HepG2 (cell line): ENCODE measurements around the gene DNAJC4. TPM values are rescaled to one million over a fixed set of nuclear protein-coding genes. Genes with fewer than 3 reads are reported as not detected.

Experiments
- ATAC-seq: fragments of 200-7000 bp; cut with Tn5 transposase; 3 replicates; pipeline ENCODE4 v1.9.1; 2020; ENCODE audit warnings: mild to moderate bottlenecking, moderate library complexity
- BruUV-seq: library from RNA; stranded (reverse); fragments of 400-500 nt; replicated peaks from 2 replicates; lab custom pipeline; 2021; lab: Mats Ljungman, UMichigan
- CTCF ChIA-PET: fragments of 300-600 bp; formaldehyde crosslinking; extraction: SDS; loops from one replicate; lab custom pipeline; 2021; ENCODE audit warnings: low total read pairs, inconsistent platforms, low intra/inter-chr PET ratio; lab: Yijun Ruan, JAX
- POLR2A ChIA-PET: fragments of 350-600 bp; sonication (Branson Sonifier 250); formaldehyde crosslinking; loops from one replicate; lab custom pipeline; 2020; ENCODE audit warnings: antibody characterized with exemption, inconsistent platforms; lab: Yijun Ruan, JAX
- DNase-seq: peaks from one replicate; pipeline ENCODE4 v3.0.0-alpha.2; 2015; ENCODE audit warnings: low spot score
- FAIRE-seq: peaks from 3 replicates; lab custom pipeline; 2011; peaks lifted over from hg19 to GRCh38; lab: Jason Lieb, UNC
- H2AFZ ChIP-seq: one replicate; pipeline ENCODE4 v1.6.1; 2011; ENCODE audit warnings: low read length, inconsistent platforms
- H3K27ac ChIP-seq: fragments of 300-600 bp; 3 replicates; pipeline ENCODE4 v1.8.0; 2011; ENCODE audit warnings: mixed run types, mild to moderate bottlenecking, mixed read lengths, low read length, inconsistent platforms; ENCODE audit not compliant: insufficient read depth; ENCODE audit errors: extremely low read length
- H3K27me3 ChIP-seq, 2 experiments: fragments of 200-600 bp in 1 of 2; 2 replicates in 1 of 2; 3 replicates in 1 of 2; pipeline versions ENCODE4 v1.6.0 to v1.8.0; 2011; ENCODE audit warnings: low read length in 2 of 2, mild to moderate bottlenecking in 2 of 2, moderate library complexity in 2 of 2, inconsistent platforms in 1 of 2; ENCODE audit not compliant: insufficient read depth in 2 of 2, control insufficient read depth in 1 of 2
- H3K36me3 ChIP-seq, 2 experiments: fragments of 200-600 bp in 1 of 2; replicated peaks in 1 of 2; 2 replicates in 1 of 2; 3 replicates in 1 of 2; pipeline versions ENCODE4 v1.5.1 to v1.8.0; 2011; ENCODE audit warnings: low read length in 2 of 2, inconsistent platforms in 1 of 2; ENCODE audit not compliant: insufficient read depth in 2 of 2, control insufficient read depth in 1 of 2
- H3K4me1 ChIP-seq: 2 replicates; pipeline ENCODE4 v1.5.1; 2012; ENCODE audit warnings: low read length, inconsistent platforms; ENCODE audit not compliant: insufficient read depth
- H3K4me2 ChIP-seq: 2 replicates; pipeline ENCODE4 v1.6.0; 2011; ENCODE audit warnings: low read depth, low read length, inconsistent platforms
- H3K4me3 ChIP-seq, 3 experiments: fragments of 200-600 bp in 1 of 3; sonication (generic), shearing (Covaris generic) in 1 of 3; replicated peaks in 1 of 3; 2 replicates each; pipeline ENCODE4 v1.5.1; 2011 to 2016; ENCODE audit warnings: low read length in 3 of 3, inconsistent platforms in 2 of 3, low read depth in 2 of 3, mild to moderate bottlenecking in 2 of 3, control low read depth in 1 of 3, mixed read lengths in 1 of 3; ENCODE audit not compliant: insufficient read depth in 1 of 3
- H3K79me2 ChIP-seq: one replicate; pipeline ENCODE4 v1.6.1; 2011; ENCODE audit warnings: low read length, inconsistent platforms; ENCODE audit not compliant: insufficient read depth
- H3K9ac ChIP-seq: 2 replicates; pipeline ENCODE4 v1.6.0; 2011; ENCODE audit warnings: mild to moderate bottlenecking, low read depth, low read length, inconsistent platforms; ENCODE audit not compliant: insufficient read depth
- H3K9me3 ChIP-seq: 2 replicates; pipeline ENCODE4 v1.5.1; 2012; ENCODE audit warnings: mild to moderate bottlenecking, low read length
- H4K20me1 ChIP-seq: 2 replicates; pipeline ENCODE4 v1.6.0; 2011; ENCODE audit warnings: inconsistent platforms, mild to moderate bottlenecking, low read length, moderate library complexity; ENCODE audit not compliant: insufficient read depth
- AGO2 ChIP-seq: fragments of 200-400 bp; formaldehyde crosslinking; optimal IDR thresholded peaks from 2 replicates; pipeline ENCODE3; 2017; ENCODE audit warnings: mild to moderate bottlenecking, low read depth, low read length, moderate library complexity
- GPN1 ChIP-seq: sonication (generic); formaldehyde crosslinking; IDR thresholded peaks from 2 replicates; pipeline ENCODE4 v1.5.1; 2020; ENCODE audit warnings: missing genetic modification reagents, borderline replicate concordance
- MEIS1 ChIP-seq: sonication (generic); formaldehyde crosslinking; IDR thresholded peaks from 2 replicates; pipeline ENCODE4 v1.9.0; 2021; ENCODE audit warnings: mild to moderate bottlenecking, missing genetic modification reagents, moderate library complexity, borderline replicate concordance
- PAWR ChIP-seq: sonication (generic); formaldehyde crosslinking; IDR thresholded peaks from 2 replicates; pipeline ENCODE4 v1.4.0; 2020; ENCODE audit warnings: missing genetic modification reagents, mild to moderate bottlenecking, borderline replicate concordance
- RXRA ChIP-seq: sonication (generic); formaldehyde crosslinking; IDR thresholded peaks from 2 replicates; pipeline ENCODE4 v1.5.1; 2020; ENCODE audit warnings: missing genetic modification reagents
- TSC22D2 ChIP-seq: sonication (generic); formaldehyde crosslinking; IDR thresholded peaks from 2 replicates; pipeline ENCODE4 v1.5.1; 2020; ENCODE audit warnings: missing genetic modification reagents, mild to moderate bottlenecking, borderline replicate concordance
- XBP1 ChIP-seq: sonication (generic); formaldehyde crosslinking; IDR thresholded peaks from 2 replicates; pipeline ENCODE4 v1.5.0; 2020; ENCODE audit warnings: missing genetic modification reagents
- ZFP41 ChIP-seq: sonication (generic); formaldehyde crosslinking; IDR thresholded peaks from 2 replicates; pipeline ENCODE4 v1.4.0; 2020; ENCODE audit warnings: mild to moderate bottlenecking, missing genetic modification reagents, borderline replicate concordance
- ZMYM3 ChIP-seq: sonication (generic); formaldehyde crosslinking; IDR thresholded peaks from 2 replicates; pipeline ENCODE4 v1.5.1; 2020; ENCODE audit warnings: mild to moderate bottlenecking, missing genetic modification reagents
- WGBS: methylation state at CpG from one replicate; pipeline ENCODE4 v1.1.6; 2017; ENCODE audit warnings: low lambda C conversion rate; 5-methylcytosine and 5-hydroxymethylcytosine counted together
- in situ Hi-C: cut with HindIII; loops from 2 replicates; pipeline ENCODE4 v1.10.0; 2017; ENCODE audit warnings: low pct_unique_long_range_greater_than_20kb; ENCODE audit not compliant: extremely low pct_ligation_motif_present
- intact Hi-C: fragments of 100-400 bp; cut with micrococcal nuclease; formaldehyde crosslinking; loops from one replicate; pipeline ENCODE4 v1.10.0; 2022; ENCODE audit not compliant: unreplicated experiment
- polyA plus RNA-seq, 8 experiments: library from polyadenylated mRNA; depleted of rRNA in 3 of 8; stranded (reverse) in 7 of 8; unstranded in 1 of 8; fragments of >200 nt; fragmentation: Illumina TruSeq in 4 of 8; extraction: Trizol in 4 of 8; gene quantifications; 2 replicates each; pipeline versions ENCODE4 v1.2.1 to v1.2.3, GENCODE V29; 2011 to 2016; ENCODE audit warnings: low read depth in 4 of 8, missing spikeins in 1 of 8, mixed read lengths in 1 of 8; ENCODE audit not compliant: insufficient read depth in 1 of 8
- total RNA-seq, 5 experiments: library from RNA; depleted of rRNA; stranded (reverse); fragments of >200 nt; fragmentation: Illumina TruSeq; extraction: Trizol; gene quantifications; 2 replicates each; pipeline ENCODE4 v1.2.3, GENCODE V29; 2016; ENCODE audit warnings: low read depth in 1 of 5
- TF ChIP-seq, protein P1 (sequence below): sonication (generic); formaldehyde crosslinking; IDR thresholded peaks from 2 replicates; pipeline ENCODE4 v1.5.0; 2020; ENCODE audit warnings: mild to moderate bottlenecking, missing genetic modification reagents, borderline replicate concordance
- TF ChIP-seq, protein P2 (sequence below): sonication (generic); formaldehyde crosslinking; IDR thresholded peaks from 2 replicates; pipeline ENCODE4 v1.9.0; 2021; ENCODE audit warnings: missing genetic modification reagents, borderline replicate concordance
- TF ChIP-seq, protein P3 (sequence below): IDR thresholded peaks from 2 replicates; pipeline ENCODE4 v1.6.1; 2016; ENCODE audit warnings: control low read depth

DNAJC4 gene
- total and polyA plus RNA-seq, 2 of the 13 experiments (the other 11 are each of a cell fraction or from before 2014, with no cell fraction given) = 10.3 to 60.8 TPM

DNA sequence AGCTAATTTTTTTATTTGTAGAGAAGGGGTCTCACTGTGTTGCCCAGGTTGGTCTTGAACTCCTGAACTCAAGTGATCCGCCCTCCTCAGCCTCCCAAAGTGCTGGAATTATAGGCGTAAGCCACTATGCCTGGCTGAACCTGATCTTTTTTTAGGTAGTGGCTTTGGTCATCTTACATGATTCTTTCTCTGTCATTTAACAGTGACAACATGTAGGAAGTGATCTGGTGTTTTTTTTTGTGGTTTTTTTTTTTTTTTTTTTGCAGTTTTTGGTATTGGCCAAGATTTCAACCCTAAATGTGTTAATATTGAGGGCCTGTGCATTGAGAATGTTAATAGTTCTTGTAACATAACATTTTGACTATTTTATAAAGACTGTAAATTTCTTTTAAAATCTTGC lies 31.8 kb upstream of the DNAJC4 start:
- intact Hi-C loops = no loop called here
- FAIRE-seq = no peak
- no peak for ATAC-seq
- Histone ChIP-seq H3K36me3 (peaks cover 56 to 88% of the 10 kb centered on the region in 2 experiments), H3K79me2 (peaks cover 3% of the 10 kb centered on the region), H3K4me1 (no peaks in the 10 kb centered on the region), H3K4me2 (no peak overlapping the region), H3K9ac (no peak overlapping the region), H3K27me3 (no peaks in the 10 kb centered on the region), H2AFZ (no peak overlapping the region), H3K4me3 (no peak overlapping the region), H3K9me3 (no peaks in the 10 kb centered on the region), H3K27ac (no peak overlapping the region), H4K20me1 (no peaks in the 10 kb centered on the region)
- 94% methylated on average over 2 of the region's 2 CpGs for WGBS
- in situ Hi-C loops = no loop called here
- TF ChIP-seq AGO2 = no peak
- no peak for DNase-seq
- POLR2A ChIA-PET = interaction anchor here (1.8 kb wide), 1 partner anchor 13 kb away, joined by 6 read pairs; the partner anchor contains the start of gene STIP1
- no TSS peak for BruUV-seq
- CTCF ChIA-PET = no interaction called here

DNA sequence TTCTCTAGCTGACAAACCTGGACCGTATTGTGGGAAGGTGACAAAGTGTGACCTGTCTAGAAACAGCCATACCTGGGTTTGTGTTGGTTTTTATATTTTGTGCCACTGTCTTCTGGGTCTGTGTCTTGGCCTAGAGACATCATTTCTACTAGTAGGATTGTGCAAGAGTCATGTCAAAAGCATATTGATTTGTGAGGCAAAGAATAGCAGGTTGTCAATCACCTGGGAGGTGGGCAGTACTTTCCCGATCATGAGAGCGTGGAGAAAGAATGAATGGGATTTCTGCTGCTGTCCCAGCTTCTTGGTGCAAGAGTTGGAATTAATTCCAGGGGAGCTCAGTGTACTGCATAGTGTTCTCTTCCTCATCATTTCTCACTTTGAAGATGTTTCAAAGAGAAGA lies 28.8 kb upstream of the DNAJC4 start:
- no peaks in the 10 kb centered on the region for H3K27me3 ChIP-seq
- no peak overlapping the region for H3K4me3 ChIP-seq
- ChIA-PET CTCF (no interaction called here), POLR2A (interaction anchor here (1.0 to 1.2 kb wide), 2 partner anchors 10 to 16 kb away, joined by 3 to 4 read pairs; partner anchors contain the start of gene STIP1)
- H4K20me1 ChIP-seq = 0 out of 2 replicates have a peak, but pooled peaks cover 2% of the 10 kb centered on the region
- ATAC-seq = no peak
- FAIRE-seq = no peak
- 87% methylated on average over 3 of the region's 3 CpGs for WGBS
- intact Hi-C loops (no loop called here), in situ Hi-C loops (no loop called here)
- H3K27ac ChIP-seq = no peak overlapping the region
- no peaks in the 10 kb centered on the region for H3K9me3 ChIP-seq
- H3K4me2 ChIP-seq = no peak overlapping the region
- H2AFZ ChIP-seq = no peak overlapping the region
- H3K4me1 ChIP-seq = peaks cover 14% of the 10 kb centered on the region
- DNase-seq = no peak
- peaks cover 42 to 67% of the 10 kb centered on the region in 2 experiments for H3K36me3 ChIP-seq
- no peak overlapping the region for H3K9ac ChIP-seq
- no peaks in the 10 kb centered on the region for H3K79me2 ChIP-seq
- no TSS peak for BruUV-seq
- TF ChIP-seq ZMYM3 (CRISPR knock-in tag) (no peak), TSC22D2 (CRISPR knock-in tag) (no peak), PAWR (no peak), MEIS1 (CRISPR knock-in tag) (peak; percentile 45; the same call in 1 of the 2 replicates), RXRA (no peak), ZFP41 (no peak), GPN1 (CRISPR knock-in tag) (no peak), XBP1 (CRISPR knock-in tag) (no peak)
- TF ChIP-seq, protein P1, sequence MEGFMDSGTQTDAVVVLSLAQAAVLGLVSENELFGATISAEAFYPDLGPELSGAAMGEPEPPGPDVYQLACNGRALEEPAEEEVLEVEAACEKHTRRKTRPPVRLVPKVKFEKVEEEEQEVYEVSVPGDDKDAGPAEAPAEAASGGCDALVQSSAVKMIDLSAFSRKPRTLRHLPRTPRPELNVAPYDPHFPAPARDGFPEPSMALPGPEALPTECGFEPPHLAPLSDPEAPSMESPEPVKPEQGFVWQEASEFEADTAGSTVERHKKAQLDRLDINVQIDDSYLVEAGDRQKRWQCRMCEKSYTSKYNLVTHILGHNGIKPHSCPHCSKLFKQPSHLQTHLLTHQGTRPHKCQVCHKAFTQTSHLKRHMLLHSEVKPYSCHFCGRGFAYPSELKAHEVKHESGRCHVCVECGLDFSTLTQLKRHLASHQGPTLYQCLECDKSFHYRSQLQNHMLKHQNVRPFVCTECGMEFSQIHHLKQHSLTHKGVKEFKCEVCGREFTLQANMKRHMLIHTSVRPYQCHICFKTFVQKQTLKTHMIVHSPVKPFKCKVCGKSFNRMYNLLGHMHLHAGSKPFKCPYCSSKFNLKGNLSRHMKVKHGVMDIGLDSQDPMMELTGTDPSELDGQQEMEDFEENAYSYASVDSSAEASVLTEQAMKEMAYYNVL (CRISPR knock-in tag) = no peak
- TF ChIP-seq, protein P2, sequence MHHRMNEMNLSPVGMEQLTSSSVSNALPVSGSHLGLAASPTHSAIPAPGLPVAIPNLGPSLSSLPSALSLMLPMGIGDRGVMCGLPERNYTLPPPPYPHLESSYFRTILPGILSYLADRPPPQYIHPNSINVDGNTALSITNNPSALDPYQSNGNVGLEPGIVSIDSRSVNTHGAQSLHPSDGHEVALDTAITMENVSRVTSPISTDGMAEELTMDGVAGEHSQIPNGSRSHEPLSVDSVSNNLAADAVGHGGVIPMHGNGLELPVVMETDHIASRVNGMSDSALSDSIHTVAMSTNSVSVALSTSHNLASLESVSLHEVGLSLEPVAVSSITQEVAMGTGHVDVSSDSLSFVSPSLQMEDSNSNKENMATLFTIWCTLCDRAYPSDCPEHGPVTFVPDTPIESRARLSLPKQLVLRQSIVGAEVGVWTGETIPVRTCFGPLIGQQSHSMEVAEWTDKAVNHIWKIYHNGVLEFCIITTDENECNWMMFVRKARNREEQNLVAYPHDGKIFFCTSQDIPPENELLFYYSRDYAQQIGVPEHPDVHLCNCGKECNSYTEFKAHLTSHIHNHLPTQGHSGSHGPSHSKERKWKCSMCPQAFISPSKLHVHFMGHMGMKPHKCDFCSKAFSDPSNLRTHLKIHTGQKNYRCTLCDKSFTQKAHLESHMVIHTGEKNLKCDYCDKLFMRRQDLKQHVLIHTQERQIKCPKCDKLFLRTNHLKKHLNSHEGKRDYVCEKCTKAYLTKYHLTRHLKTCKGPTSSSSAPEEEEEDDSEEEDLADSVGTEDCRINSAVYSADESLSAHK = no peak
- TF ChIP-seq, protein P3, sequence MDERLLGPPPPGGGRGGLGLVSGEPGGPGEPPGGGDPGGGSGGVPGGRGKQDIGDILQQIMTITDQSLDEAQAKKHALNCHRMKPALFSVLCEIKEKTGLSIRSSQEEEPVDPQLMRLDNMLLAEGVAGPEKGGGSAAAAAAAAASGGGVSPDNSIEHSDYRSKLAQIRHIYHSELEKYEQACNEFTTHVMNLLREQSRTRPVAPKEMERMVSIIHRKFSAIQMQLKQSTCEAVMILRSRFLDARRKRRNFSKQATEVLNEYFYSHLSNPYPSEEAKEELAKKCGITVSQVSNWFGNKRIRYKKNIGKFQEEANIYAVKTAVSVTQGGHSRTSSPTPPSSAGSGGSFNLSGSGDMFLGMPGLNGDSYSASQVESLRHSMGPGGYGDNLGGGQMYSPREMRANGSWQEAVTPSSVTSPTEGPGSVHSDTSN = 0 out of 2 replicates have a peak, but pooled peaks have one; percentile 51
